Fibroblast of lung (primary cell): ENCODE results near the gene EPC2. TPM values are rescaled to one million over a fixed set of nuclear protein-coding genes. Genes with fewer than 3 reads are reported as not detected.

Experiments
- DNase-seq, 2 donors: peaks; one replicate each; pipeline versions ENCODE4 v3.0.0 to v3.0.0-alpha.2; 2010; ENCODE audit warnings: low read depth in 2 of 2
- H2AFZ ChIP-seq: 2 replicates; pipeline ENCODE4 v1.5.1; 2012; ENCODE audit warnings: low read length, control low read depth, inconsistent platforms
- H3K27ac ChIP-seq: 2 replicates; pipeline ENCODE4 v1.5.1; 2011; ENCODE audit warnings: low read length, control low read depth; ENCODE audit not compliant: insufficient read depth
- H3K27me3 ChIP-seq: 2 replicates; pipeline ENCODE4 v1.5.1; 2011; ENCODE audit warnings: mild to moderate bottlenecking, low read length; ENCODE audit not compliant: control insufficient read depth, insufficient read depth
- H3K36me3 ChIP-seq: 2 replicates; pipeline ENCODE4 v1.5.1; 2011; ENCODE audit warnings: low read length; ENCODE audit not compliant: control insufficient read depth, insufficient read depth
- H3K4me1 ChIP-seq: 2 replicates; pipeline ENCODE4 v1.5.1; 2011; ENCODE audit warnings: low read length; ENCODE audit not compliant: control insufficient read depth, insufficient read depth; ENCODE audit errors: extremely low read depth
- H3K4me2 ChIP-seq: 2 replicates; pipeline ENCODE4 v1.5.1; 2011; ENCODE audit warnings: low read length, control low read depth; ENCODE audit not compliant: insufficient read depth; ENCODE audit errors: extremely low read depth
- H3K4me3 ChIP-seq, 4 experiments: fragments of 200-600 bp in 1 of 4; sonication (generic) in 1 of 4; replicated peaks in 1 of 4; 2 replicates each; pipeline ENCODE4 v1.5.1; 2011 to 2016; ENCODE audit warnings: low read length in 4 of 4, low read depth in 3 of 4, mild to moderate bottlenecking in 3 of 4, control low read depth in 2 of 4, inconsistent platforms in 1 of 4, mixed read lengths in 1 of 4; ENCODE audit not compliant: insufficient read depth in 1 of 4; ENCODE audit errors: control extremely low read depth in 1 of 4
- H3K79me2 ChIP-seq: 2 replicates; pipeline ENCODE4 v1.5.1; 2012; ENCODE audit warnings: mild to moderate bottlenecking, low read length, inconsistent platforms; ENCODE audit not compliant: control insufficient read depth, insufficient read depth
- H3K9ac ChIP-seq: 2 replicates; pipeline ENCODE4 v1.5.1; 2011; ENCODE audit warnings: mild to moderate bottlenecking, low read length, control low read depth; ENCODE audit not compliant: insufficient read depth
- H3K9me3 ChIP-seq: 2 replicates; pipeline ENCODE4 v1.5.1; 2012; ENCODE audit warnings: low read depth, low read length; ENCODE audit not compliant: control insufficient read depth, insufficient read depth
- H4K20me1 ChIP-seq: 2 replicates; pipeline ENCODE4 v1.5.1; 2011; ENCODE audit warnings: low read length; ENCODE audit not compliant: control insufficient read depth, insufficient read depth; ENCODE audit errors: extremely low read depth
- EZH2 ChIP-seq: IDR thresholded peaks from 2 replicates; pipeline ENCODE4 v1.5.1; 2012; ENCODE audit warnings: low read length, control low read depth, mild to moderate bottlenecking; ENCODE audit errors: missing control alignments
- polyA plus RNA-seq, 2 donors: library from polyadenylated mRNA; depleted of rRNA in 1 of 2; stranded (reverse) in 1 of 2; unstranded in 1 of 2; fragments of >200 nt; gene quantifications; 2 replicates each; pipeline ENCODE4 v1.2.1, GENCODE V29; 2011 to 2012; ENCODE audit warnings: missing spikeins in 1 of 2
- total RNA-seq: library from RNA; depleted of rRNA; stranded (reverse); fragments of >200 nt; gene quantifications from 2 replicates; pipeline ENCODE4 v1.2.1, GENCODE V29; 2014
- TF ChIP-seq, protein P1 (sequence below), 2 donors: IDR thresholded peaks in 1 of 2; conservative IDR thresholded peaks in 1 of 2; 1 replicate in 1 of 2; 2 replicates in 1 of 2; pipeline ENCODE4 v1.5.1; 2011 to 2012; ENCODE audit warnings: low read length in 2 of 2, control low read depth in 1 of 2, inconsistent platforms in 1 of 2, low read depth in 1 of 2, mild to moderate bottlenecking in 1 of 2

Gene EPC2
- total and polyA plus RNA-seq, 2 donors (not counting 1 experiment from before 2014, with no cell fraction given) = 19.6 to 22.8 TPM

DNA sequence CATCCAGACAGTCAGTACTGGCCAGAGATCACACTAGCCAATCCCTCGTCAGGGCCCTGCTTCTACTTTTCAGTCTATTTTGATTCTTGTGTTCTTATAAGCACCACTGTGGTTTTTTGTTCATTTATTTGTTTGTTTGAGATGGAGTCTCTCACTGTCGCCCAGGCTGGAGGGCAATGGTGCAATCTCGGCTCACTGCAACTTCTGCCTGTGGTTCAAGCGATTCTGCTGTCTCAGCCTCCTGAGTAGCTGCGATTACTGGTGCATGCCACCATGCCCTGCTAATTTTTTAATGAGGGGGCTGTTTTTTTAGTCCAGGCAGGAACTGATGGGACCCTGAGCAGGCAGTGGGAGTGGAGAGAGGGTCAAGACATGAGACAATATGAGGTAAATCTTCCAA is 165.5 kb downstream of the EPC2 start:
- Histone ChIP-seq H2AFZ (no peak overlapping the region), H3K79me2 (no peaks in the 10 kb centered on the region), H3K4me1 (no peaks in the 10 kb centered on the region), H3K4me2 (no peak overlapping the region), H4K20me1 (no peaks in the 10 kb centered on the region), H3K4me3 (no peak overlapping the region), H3K9ac (no peak overlapping the region), H3K36me3 (no peaks in the 10 kb centered on the region), H3K9me3 (no peaks in the 10 kb centered on the region), H3K27me3 (no peaks in the 10 kb centered on the region), H3K27ac (no peak overlapping the region)
- DNase-seq = no peak
- TF ChIP-seq EZH2 = no peak
- TF ChIP-seq, protein P1, sequence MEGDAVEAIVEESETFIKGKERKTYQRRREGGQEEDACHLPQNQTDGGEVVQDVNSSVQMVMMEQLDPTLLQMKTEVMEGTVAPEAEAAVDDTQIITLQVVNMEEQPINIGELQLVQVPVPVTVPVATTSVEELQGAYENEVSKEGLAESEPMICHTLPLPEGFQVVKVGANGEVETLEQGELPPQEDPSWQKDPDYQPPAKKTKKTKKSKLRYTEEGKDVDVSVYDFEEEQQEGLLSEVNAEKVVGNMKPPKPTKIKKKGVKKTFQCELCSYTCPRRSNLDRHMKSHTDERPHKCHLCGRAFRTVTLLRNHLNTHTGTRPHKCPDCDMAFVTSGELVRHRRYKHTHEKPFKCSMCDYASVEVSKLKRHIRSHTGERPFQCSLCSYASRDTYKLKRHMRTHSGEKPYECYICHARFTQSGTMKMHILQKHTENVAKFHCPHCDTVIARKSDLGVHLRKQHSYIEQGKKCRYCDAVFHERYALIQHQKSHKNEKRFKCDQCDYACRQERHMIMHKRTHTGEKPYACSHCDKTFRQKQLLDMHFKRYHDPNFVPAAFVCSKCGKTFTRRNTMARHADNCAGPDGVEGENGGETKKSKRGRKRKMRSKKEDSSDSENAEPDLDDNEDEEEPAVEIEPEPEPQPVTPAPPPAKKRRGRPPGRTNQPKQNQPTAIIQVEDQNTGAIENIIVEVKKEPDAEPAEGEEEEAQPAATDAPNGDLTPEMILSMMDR (conservative IDR thresholded peaks at IDR 0.05 in 1 of 2, IDR thresholded peaks at IDR 0.05 in 1 of 2; ENCODE audit: low read depth in 1 of 2, low read length in 2 of 2) = no peak

DNA sequence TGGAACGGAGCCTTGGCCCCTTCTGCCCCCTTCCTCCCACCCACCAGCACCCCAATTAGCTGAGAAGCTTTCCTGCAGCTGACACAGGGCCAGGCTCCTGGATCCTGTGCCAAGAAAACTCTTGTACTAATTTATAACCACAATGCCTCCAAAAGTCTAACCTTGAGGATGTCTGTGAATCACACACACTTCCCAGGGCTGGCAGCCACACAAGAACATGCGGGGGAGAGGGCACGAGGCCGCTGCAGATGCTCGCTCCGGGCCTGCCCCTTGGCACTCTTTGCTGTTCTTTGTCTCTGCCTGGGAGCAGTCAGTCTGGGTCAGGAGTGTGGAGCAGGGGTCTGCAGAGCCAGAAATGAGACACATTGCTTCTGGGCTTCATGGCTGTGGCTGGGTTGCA is 167.8 kb downstream of the EPC2 start:
- Histone ChIP-seq H3K27me3 (peaks cover 2% of the 10 kb centered on the region), H3K9ac (no peak overlapping the region), H3K4me2 (peak overlapping the region; percentile 13), H3K79me2 (no peaks in the 10 kb centered on the region), H3K9me3 (no peaks in the 10 kb centered on the region), H3K36me3 (no peaks in the 10 kb centered on the region), H3K27ac (no peak overlapping the region), H2AFZ (no peak overlapping the region), H3K4me1 (no peaks in the 10 kb centered on the region), H4K20me1 (no peaks in the 10 kb centered on the region), H3K4me3 (no peak overlapping the region)
- TF ChIP-seq, protein P1 (conservative IDR thresholded peaks at IDR 0.05 in 1 of 2, IDR thresholded peaks at IDR 0.05 in 1 of 2; ENCODE audit: low read depth in 1 of 2, low read length in 2 of 2) = no peak
- TF ChIP-seq EZH2 = no peak
- DNase-seq = peak; percentile 55 to 75

DNA sequence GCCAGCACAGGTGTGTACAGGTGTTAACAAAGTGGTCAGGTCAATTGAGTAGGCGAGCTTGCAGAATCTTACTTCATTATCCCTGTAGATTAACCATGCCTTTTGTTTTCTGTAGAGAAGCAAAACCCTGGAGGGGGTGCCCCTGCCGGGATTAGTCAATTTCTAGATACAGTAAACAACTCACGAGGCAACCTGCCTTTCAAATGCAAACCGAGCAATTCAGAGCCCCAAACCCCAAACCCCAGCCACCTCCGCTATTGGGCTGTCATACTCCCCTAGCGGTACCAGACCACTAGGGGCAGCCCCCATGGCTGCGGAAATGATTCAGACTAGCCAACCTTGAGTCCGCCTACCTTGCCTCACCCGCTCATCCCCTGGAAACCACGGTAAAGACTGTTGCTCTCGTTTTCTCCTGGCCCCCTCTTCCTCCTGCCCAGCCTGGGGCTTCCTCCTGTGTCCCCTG is 169.1 kb downstream of the EPC2 start:
- no peak for DNase-seq

More for the DNA sequence above, 169.1 kb downstream of the EPC2 start:
- no peaks in the 10 kb centered on the region for H3K9me3 ChIP-seq
- H3K4me3 ChIP-seq = no peak overlapping the region
- TF ChIP-seq, protein P1 (conservative IDR thresholded peaks at IDR 0.05 in 1 of 2, IDR thresholded peaks at IDR 0.05 in 1 of 2; ENCODE audit: low read depth in 1 of 2, low read length in 2 of 2) = no peak
- no peak for TF ChIP-seq EZH2
- H3K27ac ChIP-seq = no peak overlapping the region
- no peak overlapping the region for H2AFZ ChIP-seq
- no peak overlapping the region for H3K9ac ChIP-seq
- H3K36me3 ChIP-seq = no peaks in the 10 kb centered on the region
- H3K79me2 ChIP-seq = no peaks in the 10 kb centered on the region
- H4K20me1 ChIP-seq = no peaks in the 10 kb centered on the region
- no peaks in the 10 kb centered on the region for H3K4me1 ChIP-seq
- H3K4me2 ChIP-seq = no peak overlapping the region
- peaks cover 2% of the 10 kb centered on the region for H3K27me3 ChIP-seq
